AG08395 (cell line): Measurements from ENCODE around the gene METTL26.

ENCODE experiments used
- DNase-seq: peaks from one replicate; pipeline ENCODE4 v3.0.0; 2012; ENCODE audit warnings: mixed read lengths, low spot score

Gene METTL26

GRCh38 chr16:638034-638543, 2.0 kb upstream of the METTL26 start:
- no peak for DNase-seq

- DNase-seq: peak; percentile 100
These were observed 1.2 kb upstream of the METTL26 start for GRCh38 chr16:637081-638018.

- no peak for DNase-seq
These were observed 416 bp downstream of the METTL26 start for GRCh38 chr16:635573-636205.

- no peak for DNase-seq
These were observed 1.1 kb downstream of the METTL26 start for GRCh38 chr16:634996-635395.

GRCh38 chr16:634051-634670, 1.9 kb downstream of the METTL26 start:
- no peak for DNase-seq

GRCh38 chr16:633336-634050, 2.6 kb downstream of the METTL26 start:
- DNase-seq: no peak

- no peak for DNase-seq
These were observed 3.4 kb downstream of the METTL26 start for GRCh38 chr16:632486-633335.

GRCh38 chr16:631808-632358, 4.2 kb downstream of the METTL26 start:
- DNase-seq: no peak

- DNase-seq: no peak
These were observed 5.2 kb downstream of the METTL26 start, which contains the start of gene WFIKKN1 for GRCh38 chr16:630815-631405. Gene WFIKKN1, plus strand, starts transcription at chr16:630985. Its CDS starts 269 bp downstream, at chr16:631254.

GRCh38 chr16:630249-630814, 5.8 kb downstream of the METTL26 start:
- no peak for DNase-seq

GRCh38 chr16:629833-630248, 6.3 kb downstream of the METTL26 start:
- no peak for DNase-seq

GRCh38 chr16:629185-629832, 6.8 kb downstream of the METTL26 start:
- no peak for DNase-seq

- DNase-seq: no peak
These were observed 7.6 kb downstream of the METTL26 start for GRCh38 chr16:628321-629061.

GRCh38 chr16:627454-628239, 8.5 kb downstream of the METTL26 start:
- no peak for DNase-seq

GRCh38 chr16:626787-627453, 9.2 kb downstream of the METTL26 start:
- peak; percentile 98 for DNase-seq

- no peak for DNase-seq
These were observed 9.9 kb downstream of the METTL26 start for GRCh38 chr16:625977-626765.
